OCI-LY7 (cell line): ENCODE data around the gene ENOX1.

Experiments
- EZH2phosphoT487 ChIP-seq: fragments of 200-600 bp; sonication (generic); IDR thresholded peaks from 2 replicates; pipeline ENCODE4 v1.6.1; 2018; ENCODE audit warnings: low read depth, borderline replicate concordance, mild to moderate bottlenecking, mixed run types, antibody characterized with exemption, low read length, moderate library complexity, mixed read lengths
- TF ChIP-seq, protein P1 (sequence below): fragments of 200-600 bp; sonication (generic); conservative IDR thresholded peaks from 2 replicates; pipeline ENCODE4 v1.5.1; 2014; ENCODE audit warnings: mild to moderate bottlenecking, antibody characterized with exemption, low read length, moderate library complexity, mixed read lengths

DNA sequence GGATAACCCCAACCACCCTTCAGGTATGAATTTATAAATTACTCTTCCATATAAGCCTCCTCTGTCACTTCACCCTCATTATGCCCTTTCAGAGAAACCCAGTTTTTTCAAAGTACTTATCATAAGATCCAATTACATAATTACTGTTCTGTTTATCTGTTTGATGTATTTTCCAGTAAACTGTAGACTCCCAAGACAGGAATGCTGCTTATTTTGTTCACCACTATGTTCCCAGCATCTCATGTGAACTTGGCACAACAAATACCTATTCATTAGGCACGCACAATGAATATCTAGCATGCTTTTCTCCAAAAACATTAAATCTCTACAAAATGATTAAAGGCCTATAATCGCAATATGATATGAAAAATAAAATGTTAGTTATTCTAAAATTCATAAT lies 13.2 kb downstream of the ENOX1 start:
- TF ChIP-seq, protein P1, sequence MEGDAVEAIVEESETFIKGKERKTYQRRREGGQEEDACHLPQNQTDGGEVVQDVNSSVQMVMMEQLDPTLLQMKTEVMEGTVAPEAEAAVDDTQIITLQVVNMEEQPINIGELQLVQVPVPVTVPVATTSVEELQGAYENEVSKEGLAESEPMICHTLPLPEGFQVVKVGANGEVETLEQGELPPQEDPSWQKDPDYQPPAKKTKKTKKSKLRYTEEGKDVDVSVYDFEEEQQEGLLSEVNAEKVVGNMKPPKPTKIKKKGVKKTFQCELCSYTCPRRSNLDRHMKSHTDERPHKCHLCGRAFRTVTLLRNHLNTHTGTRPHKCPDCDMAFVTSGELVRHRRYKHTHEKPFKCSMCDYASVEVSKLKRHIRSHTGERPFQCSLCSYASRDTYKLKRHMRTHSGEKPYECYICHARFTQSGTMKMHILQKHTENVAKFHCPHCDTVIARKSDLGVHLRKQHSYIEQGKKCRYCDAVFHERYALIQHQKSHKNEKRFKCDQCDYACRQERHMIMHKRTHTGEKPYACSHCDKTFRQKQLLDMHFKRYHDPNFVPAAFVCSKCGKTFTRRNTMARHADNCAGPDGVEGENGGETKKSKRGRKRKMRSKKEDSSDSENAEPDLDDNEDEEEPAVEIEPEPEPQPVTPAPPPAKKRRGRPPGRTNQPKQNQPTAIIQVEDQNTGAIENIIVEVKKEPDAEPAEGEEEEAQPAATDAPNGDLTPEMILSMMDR = no peak
- TF ChIP-seq EZH2phosphoT487 = no peak
